CD4-positive, CD25-positive, alpha-beta regulatory T cell (primary cell): ENCODE measurements around the gene DIAPH3. TPM values are rescaled to one million over a fixed set of nuclear protein-coding genes. Genes with fewer than 3 reads are reported as not detected.
"Not testable (repeated sequence)": the region's sequence is repeated elsewhere in the genome, so short reads cannot be mapped to it uniquely, and the experiment has no call there.

ENCODE experiments used
- ATAC-seq, 2 donors: fragments of 150-1000 bp; cut with Tn5 transposase; one replicate each; pipeline ENCODE4 v1.10.0; 2021; ENCODE audit warnings: low read depth in 2 of 2, moderate number of reproducible peaks in 2 of 2, moderate library complexity in 1 of 2
- DNase-seq, 3 donors: peaks; one replicate each; pipeline versions ENCODE4 v3.0.0 to v3.0.0-alpha.2; 2012 to 2022; ENCODE audit warnings: mixed read lengths in 1 of 3
- H3K27ac ChIP-seq: one replicate; pipeline ENCODE4 v1.7.0; 2013; ENCODE audit warnings: mild to moderate bottlenecking, low read length; ENCODE audit not compliant: insufficient read depth, poor library complexity, severe bottlenecking
- H3K27me3 ChIP-seq: one replicate; pipeline ENCODE4 v1.7.0; 2013; ENCODE audit warnings: low read length; ENCODE audit not compliant: control insufficient read depth, insufficient read depth
- H3K36me3 ChIP-seq: one replicate; pipeline ENCODE4 v1.7.0; 2013; ENCODE audit warnings: mild to moderate bottlenecking, low read length, moderate library complexity; ENCODE audit not compliant: control insufficient read depth, insufficient read depth
- H3K4me1 ChIP-seq: 2 replicates; pipeline ENCODE4 v1.7.0; 2013; ENCODE audit warnings: mild to moderate bottlenecking, low read length; ENCODE audit not compliant: insufficient read depth, control insufficient read depth, poor library complexity, severe bottlenecking
- H3K4me3 ChIP-seq: one replicate; pipeline ENCODE4 v1.7.0; 2013; ENCODE audit warnings: low read depth, mild to moderate bottlenecking, low read length, moderate library complexity
- H3K9me3 ChIP-seq, 2 experiments: 1 replicate in 1 of 2; 2 replicates in 1 of 2; pipeline ENCODE4 v1.7.0; 2013; ENCODE audit warnings: low read length in 2 of 2, mild to moderate bottlenecking in 1 of 2, moderate library complexity in 1 of 2; ENCODE audit not compliant: control insufficient read depth in 2 of 2
- H3K27ac Mint-ChIP-seq, 3 donors: one replicate each; pipeline ENCODE4 v1.8.0; 2020 to 2022; ENCODE audit warnings: mild to moderate bottlenecking in 3 of 3, mixed read lengths in 3 of 3, moderate library complexity in 2 of 3
- H3K27me3 Mint-ChIP-seq: one replicate; pipeline ENCODE4 v1.8.0; 2022; ENCODE audit warnings: mild to moderate bottlenecking, mixed read lengths
- H3K36me3 Mint-ChIP-seq: one replicate; pipeline ENCODE4 v1.8.0; 2020; ENCODE audit warnings: mixed read lengths
- H3K4me1 Mint-ChIP-seq, 4 donors: one replicate each; pipeline ENCODE4 v1.8.0; 2020 to 2022; ENCODE audit warnings: mixed read lengths in 4 of 4, mild to moderate bottlenecking in 1 of 4
- H3K4me3 Mint-ChIP-seq, 4 donors: one replicate each; pipeline ENCODE4 v1.8.0; 2020 to 2022; ENCODE audit warnings: mild to moderate bottlenecking in 4 of 4, mixed read lengths in 4 of 4, moderate library complexity in 3 of 4
- H3K9me3 Mint-ChIP-seq, 7 donors: one replicate each; pipeline ENCODE4 v1.8.0; 2020 to 2022; ENCODE audit warnings: mixed read lengths in 7 of 7, mild to moderate bottlenecking in 3 of 7, moderate library complexity in 2 of 7
- polyA plus RNA-seq, 4 donors: library from polyadenylated mRNA; unstranded; fragments of 300-500 nt; fragmentation: Illumina TruSeq; gene quantifications; one replicate each; pipeline ENCODE4 v1.2.3, GENCODE V29; 2021
- total RNA-seq: library from RNA; stranded (reverse); gene quantifications from one replicate; pipeline ENCODE4 v1.2.3, GENCODE V29; 2022

DIAPH3 gene
- total and polyA plus RNA-seq, 5 donors from 2014 or later, result 0.09 to 0.57 (median 0.27) TPM

DNA sequence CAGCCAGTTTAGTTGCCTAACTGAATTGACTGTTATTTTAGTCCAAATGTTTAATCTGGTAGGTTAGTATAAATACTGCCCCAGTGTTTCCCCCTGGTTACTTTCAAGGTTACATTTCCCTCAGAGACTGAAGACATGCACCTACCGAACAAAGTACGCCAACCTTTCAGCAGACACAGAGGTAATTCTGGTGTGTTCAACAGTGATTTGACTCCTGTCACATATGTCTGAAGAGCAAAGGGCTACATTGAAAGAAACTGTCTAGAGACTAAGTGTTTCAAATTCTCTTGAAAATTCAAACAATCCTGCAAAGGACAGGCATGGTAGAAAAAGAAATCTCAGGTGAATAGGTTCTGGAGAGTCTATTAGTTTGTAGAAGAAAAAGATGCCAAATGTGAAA, 32.2 kb upstream of the DIAPH3 start:
- not testable (repeated sequence) for DNase-seq, H3K4me1 ChIP-seq, H3K4me3 Mint-ChIP-seq, H3K27ac ChIP-seq, H3K4me3 ChIP-seq, H3K4me1 Mint-ChIP-seq, ATAC-seq, H3K9me3 ChIP-seq, H3K27ac Mint-ChIP-seq, H3K36me3 ChIP-seq, H3K27me3 ChIP-seq, H3K9me3 Mint-ChIP-seq, H3K36me3 Mint-ChIP-seq
- H3K27me3 Mint-ChIP-seq, result peaks cover 33% of the 10 kb centered on the region

DNA sequence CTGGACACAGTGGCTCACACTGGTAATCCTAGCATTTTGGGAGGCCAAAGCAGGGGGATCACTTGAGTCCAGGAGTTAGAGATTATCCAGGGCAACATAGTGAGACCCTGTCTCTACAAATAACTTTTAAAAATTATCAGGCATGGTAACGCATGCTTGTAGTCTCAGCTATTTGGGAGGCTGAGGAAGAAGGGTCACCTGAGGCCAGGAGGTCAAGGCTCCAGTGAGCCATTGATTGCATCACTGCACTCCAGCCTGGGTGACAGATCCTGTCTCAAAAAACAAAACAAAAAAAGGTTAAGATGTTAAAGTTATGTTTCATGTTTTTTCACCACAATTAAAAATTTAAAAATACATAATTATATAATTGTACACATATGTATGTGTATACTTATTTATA, 19.2 kb upstream of the DIAPH3 start:
- H3K27ac ChIP-seq, result no peak overlapping the region
- H3K4me1 ChIP-seq, result no peaks in the 10 kb centered on the region
- Mint-ChIP-seq H3K9me3 (peaks cover 0 to 2% (median 0%) of the 10 kb centered on the region in 7 donors), H3K36me3 (no peaks in the 10 kb centered on the region), H3K4me1 (no peaks in the 10 kb centered on the region), H3K27me3 (peaks cover 18% of the 10 kb centered on the region), H3K27ac (no peak overlapping the region), H3K4me3 (no peak overlapping the region)
- no peaks in the 10 kb centered on the region for H3K36me3 ChIP-seq
- H3K9me3 ChIP-seq, result no peaks in the 10 kb centered on the region
- DNase-seq (no peak), ATAC-seq (no peak)
- no peaks in the 10 kb centered on the region for H3K27me3 ChIP-seq
- H3K4me3 ChIP-seq, result no peak overlapping the region

DNA sequence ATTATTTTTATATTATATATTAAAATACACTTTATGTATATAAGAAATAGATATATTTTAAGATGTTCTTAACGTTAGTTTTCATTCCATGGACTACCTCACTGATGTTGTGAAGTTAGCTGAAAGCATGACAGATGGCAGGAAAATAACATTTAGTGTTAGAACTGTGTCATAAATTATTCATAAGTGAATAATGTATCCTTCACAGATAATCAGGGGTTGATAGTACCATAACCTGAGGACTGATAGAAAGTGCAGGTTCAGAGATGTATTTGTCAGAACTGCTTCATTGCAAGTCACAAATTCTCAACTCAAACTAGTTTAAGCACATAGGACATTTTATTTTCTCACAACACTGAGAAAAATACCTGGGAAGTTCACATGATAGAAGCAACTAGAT, 14.6 kb upstream of the DIAPH3 start:
- Mint-ChIP-seq H3K4me1 (no peaks in the 10 kb centered on the region), H3K27me3 (peaks cover 27% of the 10 kb centered on the region), H3K4me3 (no peak overlapping the region), H3K27ac (no peak overlapping the region), H3K9me3 (no peaks in the 10 kb centered on the region), H3K36me3 (no peaks in the 10 kb centered on the region)
- Histone ChIP-seq H3K4me3 (no peak overlapping the region), H3K27me3 (peaks cover 4% of the 10 kb centered on the region), H3K36me3 (no peaks in the 10 kb centered on the region), H3K9me3 (no peaks in the 10 kb centered on the region), H3K27ac (no peak overlapping the region), H3K4me1 (no peaks in the 10 kb centered on the region)
- ATAC-seq, result no peak
- DNase-seq, result no peak

DNA sequence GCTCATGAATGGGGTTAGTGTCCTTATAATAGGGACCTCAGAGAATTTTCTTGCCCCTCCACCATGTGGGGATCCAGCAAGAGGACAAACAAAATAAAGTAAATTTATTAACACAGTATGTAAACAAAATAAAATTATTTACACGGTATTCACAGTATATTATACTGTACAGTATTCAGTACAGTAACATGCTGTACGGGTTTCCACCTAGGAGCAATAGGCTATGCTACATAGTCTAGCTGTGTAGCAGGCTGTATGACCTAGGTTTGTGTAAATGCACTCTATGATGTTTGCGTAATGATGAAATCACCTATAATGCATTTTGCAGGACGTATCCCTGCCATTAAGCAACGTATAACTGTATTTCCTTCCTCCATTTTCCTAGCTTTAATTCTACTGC, 11.8 kb upstream of the DIAPH3 start:
- no peak overlapping the region for H3K27ac Mint-ChIP-seq
- no peaks in the 10 kb centered on the region for H3K9me3 Mint-ChIP-seq
- no peak overlapping the region for H3K4me3 Mint-ChIP-seq
- ATAC-seq, result no peak
- H3K4me3 ChIP-seq, result no peak overlapping the region
- no peaks in the 10 kb centered on the region for H3K9me3 ChIP-seq
- H3K36me3 Mint-ChIP-seq, result no peaks in the 10 kb centered on the region
- H3K27me3 ChIP-seq, result peaks cover 8% of the 10 kb centered on the region
- no peaks in the 10 kb centered on the region for H3K36me3 ChIP-seq
- no peak overlapping the region for H3K27ac ChIP-seq
- H3K4me1 Mint-ChIP-seq, result no peaks in the 10 kb centered on the region
- no peaks in the 10 kb centered on the region for H3K4me1 ChIP-seq
- DNase-seq, result no peak
- peaks cover 24% of the 10 kb centered on the region for H3K27me3 Mint-ChIP-seq

DNA sequence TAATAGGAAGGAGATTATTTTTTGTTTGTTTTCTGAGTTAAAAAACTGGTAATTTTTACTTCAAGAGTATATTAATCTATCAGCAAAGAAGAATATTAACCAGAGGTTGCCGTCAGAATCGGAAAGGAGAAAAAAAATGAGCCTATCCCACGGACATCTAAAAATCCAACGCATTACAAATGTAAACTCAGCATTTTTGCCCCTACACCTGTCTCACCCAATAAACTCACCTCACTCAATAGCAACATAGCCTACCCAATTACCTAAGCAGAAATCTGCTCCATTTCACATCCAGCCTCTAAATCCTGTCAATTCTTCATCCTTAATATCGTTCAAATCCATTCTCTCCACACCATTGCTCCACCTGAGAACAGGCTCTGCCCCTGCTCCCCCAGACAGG, 10.4 kb upstream of the DIAPH3 start:
- Histone ChIP-seq H3K36me3 (no peaks in the 10 kb centered on the region), H3K4me3 (no peak overlapping the region), H3K27ac (no peak overlapping the region), H3K27me3 (peaks cover 8% of the 10 kb centered on the region), H3K9me3 (no peaks in the 10 kb centered on the region), H3K4me1 (no peaks in the 10 kb centered on the region)
- peaks cover 0 to 1% (median 0%) of the 10 kb centered on the region in 7 donors for H3K9me3 Mint-ChIP-seq
- ATAC-seq (no peak), DNase-seq (no peak)
- H3K4me3 Mint-ChIP-seq, result no peak overlapping the region
- no peak overlapping the region for H3K27ac Mint-ChIP-seq
- H3K27me3 Mint-ChIP-seq, result peaks cover 24% of the 10 kb centered on the region
- no peaks in the 10 kb centered on the region for H3K4me1 Mint-ChIP-seq
- H3K36me3 Mint-ChIP-seq, result no peaks in the 10 kb centered on the region

DNA sequence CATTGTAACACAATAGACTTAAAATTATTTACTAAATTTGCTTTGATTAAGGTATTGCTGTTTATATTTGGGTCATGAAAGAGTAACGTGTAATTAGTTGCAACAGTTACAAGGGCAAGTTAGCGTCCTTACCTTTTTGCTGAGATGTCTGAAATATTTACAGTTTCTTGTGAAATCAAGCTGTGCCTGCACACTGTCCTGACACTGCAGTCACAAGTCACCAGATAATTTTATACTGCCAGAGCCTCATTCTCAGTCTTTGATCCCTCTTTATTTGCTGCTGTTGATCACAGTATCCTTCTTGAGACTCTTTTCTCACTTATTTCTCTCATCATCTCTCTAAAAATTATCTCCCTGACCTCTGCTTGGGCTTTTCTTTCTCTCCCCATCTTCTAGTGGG, 8.4 kb upstream of the DIAPH3 start:
- peaks cover 0 to 1% (median 0%) of the 10 kb centered on the region in 7 donors for H3K9me3 Mint-ChIP-seq
- H3K4me1 Mint-ChIP-seq, result peaks cover 0 to 2% (median 0%) of the 10 kb centered on the region in 4 donors
- Histone ChIP-seq H3K36me3 (no peaks in the 10 kb centered on the region), H3K9me3 (no peaks in the 10 kb centered on the region), H3K4me3 (no peak overlapping the region), H3K27ac (no peak overlapping the region), H3K27me3 (peaks cover 8% of the 10 kb centered on the region), H3K4me1 (no peaks in the 10 kb centered on the region)
- no peak for DNase-seq
- peaks cover 24% of the 10 kb centered on the region for H3K27me3 Mint-ChIP-seq
- no peak overlapping the region for H3K4me3 Mint-ChIP-seq
- H3K27ac Mint-ChIP-seq, result no peak overlapping the region
- peaks cover 3% of the 10 kb centered on the region for H3K36me3 Mint-ChIP-seq
- no peak for ATAC-seq

DNA sequence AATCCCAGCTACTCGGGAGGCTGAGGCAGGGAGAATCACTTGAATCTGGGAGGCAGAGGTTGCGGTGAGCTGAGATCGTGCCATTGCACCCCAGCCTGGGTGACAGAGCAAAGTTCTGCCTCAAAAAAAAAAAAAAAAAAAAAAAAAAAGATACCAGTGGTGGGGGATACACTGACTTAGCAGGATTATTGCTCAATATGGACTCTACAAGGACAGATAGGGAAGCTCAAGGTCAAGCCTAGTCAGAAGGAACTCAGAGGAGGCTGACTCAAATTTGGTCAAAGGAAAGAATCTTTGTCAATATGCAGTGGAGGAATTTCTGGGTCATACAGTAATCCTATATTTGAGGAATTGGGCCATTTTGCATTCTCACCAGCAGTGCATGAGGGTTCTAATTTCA, 6.7 kb upstream of the DIAPH3 start:
- H3K4me1 Mint-ChIP-seq, result peaks cover under 1 to 9% (median 6%) of the 10 kb centered on the region in 4 donors
- DNase-seq (no peak), ATAC-seq (no peak)
- no peaks in the 10 kb centered on the region for H3K4me1 ChIP-seq
- peaks cover 3% of the 10 kb centered on the region for H3K36me3 Mint-ChIP-seq
- no peak overlapping the region for H3K27ac Mint-ChIP-seq
- no peaks in the 10 kb centered on the region for H3K36me3 ChIP-seq
- H3K27ac ChIP-seq, result no peak overlapping the region
- H3K9me3 ChIP-seq, result no peaks in the 10 kb centered on the region
- H3K9me3 Mint-ChIP-seq, result peaks cover 0 to 1% (median 0%) of the 10 kb centered on the region in 7 donors
- H3K27me3 ChIP-seq, result peaks cover 6% of the 10 kb centered on the region
- peaks cover 17% of the 10 kb centered on the region for H3K27me3 Mint-ChIP-seq
- no peak overlapping the region for H3K4me3 ChIP-seq
- H3K4me3 Mint-ChIP-seq, result no peak overlapping the region

DNA sequence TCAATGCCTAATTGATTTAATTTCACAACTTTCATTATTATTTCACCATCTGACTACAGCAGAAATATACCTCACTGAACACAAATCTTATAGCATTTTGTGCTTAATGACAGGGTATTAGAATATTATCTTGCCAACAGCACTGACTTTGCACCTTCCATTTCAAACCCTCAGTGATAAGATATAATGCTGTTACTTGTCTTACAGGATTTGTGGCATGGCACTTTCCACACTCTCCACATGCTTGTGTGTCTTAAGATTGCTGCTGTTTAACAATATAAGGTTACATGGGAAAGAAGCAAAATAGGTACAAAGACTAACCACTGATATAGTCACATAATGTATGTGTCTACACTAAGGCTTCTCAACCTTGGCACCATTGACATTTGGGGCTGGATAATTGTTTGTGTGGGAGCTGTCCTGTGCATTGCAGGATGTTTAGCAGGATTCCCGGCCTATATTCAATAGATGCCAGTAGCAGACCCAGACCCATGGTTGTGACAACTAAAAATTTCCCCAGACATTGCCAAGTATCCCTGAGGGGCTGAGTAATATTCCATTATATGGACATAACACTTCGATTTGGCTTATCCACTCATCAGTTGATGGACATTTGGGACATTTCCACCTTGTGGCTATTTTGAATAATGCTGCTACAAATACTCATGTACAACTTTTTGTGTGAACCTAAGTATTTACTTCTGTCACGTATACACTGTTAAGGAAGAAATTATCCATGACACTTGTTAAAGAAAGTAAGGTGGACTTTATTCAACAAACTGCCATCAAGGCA, 5.7 kb upstream of the DIAPH3 start:
- Mint-ChIP-seq H3K27ac (peak overlapping the region in 1 of 3 donors; percentile 20), H3K4me1 (peaks cover 10 to 18% (median 15%) of the 10 kb centered on the region in 4 donors), H3K27me3 (peaks cover 16% of the 10 kb centered on the region), H3K9me3 (peaks cover 0 to 1% (median 0%) of the 10 kb centered on the region in 7 donors), H3K4me3 (no peak overlapping the region), H3K36me3 (peaks cover 3% of the 10 kb centered on the region)
- DNase-seq (no peak), ATAC-seq (no peak)
- H3K4me1 ChIP-seq, result peaks cover 3% of the 10 kb centered on the region
- no peaks in the 10 kb centered on the region for H3K36me3 ChIP-seq
- no peaks in the 10 kb centered on the region for H3K9me3 ChIP-seq
- H3K27ac ChIP-seq, result no peak overlapping the region
- peaks cover 6% of the 10 kb centered on the region for H3K27me3 ChIP-seq
- no peak overlapping the region for H3K4me3 ChIP-seq
